Heart left ventricle (tissue), 16 donors: Measurements from ENCODE around the gene CAPN9. TPM values are rescaled to one million over a fixed set of nuclear protein-coding genes. Genes with fewer than 3 reads are reported as not detected.

Experiments
- ATAC-seq, 4 donors: fragments of 200-7000 bp; cut with Tn5 transposase; one replicate each; pipeline ENCODE4 v1.9.1; 2020 to 2022; ENCODE audit warnings: moderate library complexity in 4 of 4, mild to moderate bottlenecking in 3 of 4, moderate number of reproducible peaks in 1 of 4
- DNase-seq, 5 donors: peaks; one replicate each; pipeline ENCODE4 v3.0.0-alpha.2; 2020
- H3K27ac ChIP-seq, 12 donors: fragments of 200-600 bp; sonication (generic) in 4 of 12; one replicate each; pipeline versions ENCODE4 v1.5.0 to v1.8.0; 2016 to 2022; ENCODE audit warnings: mild to moderate bottlenecking in 2 of 12
- H3K27me3 ChIP-seq, 9 donors: fragments of 200-600 bp; sonication (generic) in 2 of 9; one replicate each; pipeline versions ENCODE4 v1.5.1 to v1.8.0; 2016 to 2022; ENCODE audit warnings: mild to moderate bottlenecking in 3 of 9
- H3K36me3 ChIP-seq, 9 donors: fragments of 200-600 bp; sonication (generic) in 2 of 9; one replicate each; pipeline versions ENCODE4 v1.5.0 to v1.8.0; 2018 to 2022; ENCODE audit warnings: mild to moderate bottlenecking in 2 of 9
- H3K4me1 ChIP-seq, 12 donors: fragments of 200-600 bp; sonication (generic) in 4 of 12; one replicate each; pipeline versions ENCODE4 v1.5.0 to v1.8.0; 2016 to 2022; ENCODE audit warnings: mild to moderate bottlenecking in 3 of 12
- H3K4me3 ChIP-seq, 12 donors: fragments of 200-600 bp; sonication (generic) in 4 of 12; one replicate each; pipeline versions ENCODE4 v1.5.0 to v1.8.0; 2017 to 2022; ENCODE audit warnings: mild to moderate bottlenecking in 9 of 12, moderate library complexity in 4 of 12
- H3K9me3 ChIP-seq, 12 donors: fragments of 200-600 bp; sonication (generic) in 4 of 12; one replicate each; pipeline versions ENCODE4 v1.5.0 to v1.8.0; 2016 to 2022; ENCODE audit warnings: mild to moderate bottlenecking in 1 of 12
- CTCF ChIP-seq, 12 donors: fragments of 200-600 bp; sonication (generic) in 4 of 12; IDR thresholded peaks; one replicate each; pipeline versions ENCODE4 v1.5.0 to v1.8.0; 2018 to 2022; ENCODE audit warnings: antibody characterized with exemption in 12 of 12, mild to moderate bottlenecking in 5 of 12
- POLR2A ChIP-seq, 2 donors: fragments of 450-650 bp; IDR thresholded peaks; one replicate each; pipeline ENCODE4 v1.6.1; 2017; ENCODE audit warnings: antibody characterized with exemption in 2 of 2, mild to moderate bottlenecking in 2 of 2, moderate library complexity in 2 of 2
- WGBS, 4 donors: extraction: QIAGEN DNeasy Blood & Tissue Kit in 2 of 4; methylation state at CpG; one replicate each; pipeline versions ENCODE4 v1.1.5 to v1.1.7; 2013 to 2018; 5-methylcytosine and 5-hydroxymethylcytosine counted together
- intact Hi-C, 10 donors: fragments of 100-400 bp; cut with DNase I; formaldehyde crosslinking; loops; one replicate each; pipeline versions ENCODE4 v1.11.1 to v1.14.2; 2022
- polyA plus RNA-seq, 2 donors: library from polyadenylated mRNA; stranded (reverse); fragments of 200-250 nt; gene quantifications; one replicate each; pipeline ENCODE4 v1.2.3, GENCODE V29; 2013
- total RNA-seq, 9 donors: library from RNA; depleted of rRNA in 2 of 9; stranded (reverse); fragments of >200 nt in 2 of 9; fragmentation: NEBNext Ultra II Directional in 3 of 9; extraction: Animal tissue kit (Norgen Biotek cat#: 25700) in 3 of 9; gene quantifications; one replicate each; pipeline versions ENCODE4 v1.1.0 to v1.2.4, GENCODE V29; 2016 to 2023
- donor health status: ischemic (EF 13 %, LVEDD 7.1; RV severe dilation, severe dysfunction).
- donor health status: healthy with polysubstance abuse.
- donor health status: DM: no; HTN: yes; CAD: no.
- donor health status: DM: no; HTN: no; CAD: no.
- donor health status: ischemic (EF 25% LVEDD 6.9; RV normal size, moderate dysfunction).
- donor health status: ischemic (EF 25% LVEDD 5.7; RV mildly dilated, moderate dysfunction).
- donor health status: healthy.
- donor health status: DM: yes; HTN: yes; CAD: no.
- donor health status: ischemic (EF 35%, LVEDD 5.7; RV mildly dilated, moderate dysfunction).
- donor health status: nonischemic (EF 11% LVEDD 7.7; RV severe dilation, severe dysfunction).
- donor health status: DM: yes; HTN: yes; CAD: no.
- donor health status: PGD.
- donor health status: ischemic (EF 29% LVEDD 5.4; RV normal size, mild dysfunction).
- donor health status: nonischemic (EF 23%, LVEDD 6.1; RV moderate dilation, normal function).

The CAPN9 gene
- total and polyA plus RNA-seq, 11 donors: 0.04 to 0.31 (median 0.17) TPM; not detected in 7

- Histone ChIP-seq H3K36me3 (no peaks in the 10 kb centered on the region), H3K9me3 (peaks cover 0 to 5% (median 0%) of the 10 kb centered on the region in 12 donors), H3K4me3 (no peak overlapping the region), H3K27ac (peak overlapping the region in 10 of 12 donors; percentile 41 to 79 (median 60)), H3K27me3 (no peaks in the 10 kb centered on the region), H3K4me1 (peaks cover 0 to 26% (median 9%) of the 10 kb centered on the region in 12 donors)
- TF ChIP-seq POLR2A (IDR thresholded peaks at IDR 0.05): no peak
- no peak for TF ChIP-seq CTCF (IDR thresholded peaks at IDR 0.05)
- WGBS, 4 donors: 38 to 73% (median 57%) methylated on average over 5 of the region's 5 CpGs
- intact Hi-C loops: loop anchor here in 6 of 10 donors (5.0 to 10.0 kb wide), 2 partner anchors 58 to 60 kb away; partner anchors contain the start of gene C1orf198 (in 6 of the 6)
- peak; percentile 97 to 98 (median 98) for ATAC-seq
- peak; percentile 70 to 90 (median 83) for DNase-seq
Observed at GRCh38 chr1:230807029-230807428, 59.8 kb downstream of the CAPN9 start.

- intact Hi-C loops: loop anchor here in 6 of 10 donors (5.0 to 10.0 kb wide), 2 partner anchors 57 to 60 kb away; partner anchors contain the start of gene C1orf198 (in 6 of the 6)
- Histone ChIP-seq H3K36me3 (no peaks in the 10 kb centered on the region), H3K27me3 (no peaks in the 10 kb centered on the region), H3K9me3 (peaks cover 0 to 12% (median 3%) of the 10 kb centered on the region in 12 donors), H3K27ac (peak overlapping the region in 10 of 12 donors; percentile 41 to 79 (median 60)), H3K4me3 (no peak overlapping the region), H3K4me1 (peaks cover 0 to 26% (median 9%) of the 10 kb centered on the region in 12 donors)
- DNase-seq (peak in 1 of 5 donors; percentile 2), ATAC-seq (peak in 1 of 4 donors; percentile 1)
- WGBS, 4 donors: 70 to 82% (median 73%) methylated on average over 3 of the region's 3 CpGs
- TF ChIP-seq CTCF (IDR thresholded peaks at IDR 0.05) (no peak), POLR2A (IDR thresholded peaks at IDR 0.05) (no peak)
Observed at GRCh38 chr1:230807561-230808280, 60.5 kb downstream of the CAPN9 start.

- TF ChIP-seq CTCF (IDR thresholded peaks at IDR 0.05) (no peak), POLR2A (IDR thresholded peaks at IDR 0.05) (no peak)
- Histone ChIP-seq H3K9me3 (peaks cover 0 to 16% (median 7%) of the 10 kb centered on the region in 12 donors), H3K27ac (peak overlapping the region in 4 of 12 donors; percentile 41 to 74 (median 60)), H3K4me3 (no peak overlapping the region), H3K4me1 (peaks cover 0 to 26% (median 9%) of the 10 kb centered on the region in 12 donors), H3K36me3 (no peaks in the 10 kb centered on the region), H3K27me3 (no peaks in the 10 kb centered on the region)
- ATAC-seq (no peak), DNase-seq (peak in 1 of 5 donors; percentile 4)
- intact Hi-C loops: loop anchor here in 6 of 10 donors (5.0 to 10.0 kb wide), 2 partner anchors 56 to 59 kb away; partner anchors contain the start of gene C1orf198 (in 6 of the 6)
- WGBS, 4 donors: 70 to 81% (median 73%) methylated on average over 4 of the region's 4 CpGs
Observed at GRCh38 chr1:230808281-230808872, 61.2 kb downstream of the CAPN9 start.
